Loucy (cell line): ENCODE results near the gene TBX1.

ENCODE experiments used
- H2AFZ ChIP-seq: fragments of 200-600 bp; sonication (generic); 2 replicates; pipeline ENCODE4 v1.6.0; 2016; ENCODE audit warnings: antibody characterized with exemption, mild to moderate bottlenecking, low read length, moderate library complexity
- H3F3A ChIP-seq: fragments of 200-600 bp; 2 replicates; pipeline ENCODE4 v1.6.0; 2016; ENCODE audit warnings: antibody characterized with exemption, low read depth, mild to moderate bottlenecking
- H3K27me3 ChIP-seq: fragments of 200-600 bp; sonication (generic); 2 replicates; pipeline ENCODE4 v1.6.1; 2014; ENCODE audit warnings: low read length, mild to moderate bottlenecking; ENCODE audit not compliant: insufficient read depth, poor library complexity, severe bottlenecking
- H3K36me3 ChIP-seq: fragments of 200-600 bp; sonication (generic); 2 replicates; pipeline ENCODE4 v1.6.1; 2016; ENCODE audit warnings: low read length; ENCODE audit not compliant: insufficient read depth
- H3K4me1 ChIP-seq: fragments of 200-600 bp; sonication (generic); 2 replicates; pipeline ENCODE4 v1.5.1; 2014; ENCODE audit warnings: low read length, mild to moderate bottlenecking; ENCODE audit not compliant: insufficient read depth, poor library complexity, severe bottlenecking
- H3K4me2 ChIP-seq: fragments of 200-600 bp; sonication (generic); 2 replicates; pipeline ENCODE4 v1.6.0; 2014; ENCODE audit warnings: antibody characterized with exemption, low read length, low read depth, mild to moderate bottlenecking; ENCODE audit not compliant: poor library complexity, severe bottlenecking
- H3K4me3 ChIP-seq: fragments of 200-600 bp; sonication (generic); 2 replicates; pipeline ENCODE4 v1.5.1; 2014; ENCODE audit warnings: low read length, mild to moderate bottlenecking, mixed read lengths; ENCODE audit not compliant: poor library complexity, severe bottlenecking
- H3K79me2 ChIP-seq: fragments of 200-600 bp; sonication (generic); 2 replicates; pipeline ENCODE4 v1.6.1; 2014; ENCODE audit warnings: low read length; ENCODE audit not compliant: insufficient read depth
- H3K9ac ChIP-seq: fragments of 200-600 bp; sonication (generic); 2 replicates; pipeline ENCODE4 v1.6.0; 2014; ENCODE audit warnings: mild to moderate bottlenecking, low read depth, low read length, moderate library complexity; ENCODE audit not compliant: poor library complexity, severe bottlenecking
- H3K9me2 ChIP-seq: fragments of 200-600 bp; sonication (generic); replicated peaks from 2 replicates; pipeline ENCODE4 v1.6.1; 2016; ENCODE audit warnings: low read depth, low read length, mixed read lengths
- H3K9me3 ChIP-seq: fragments of 200-600 bp; sonication (generic); 2 replicates; pipeline ENCODE4 v1.6.1; 2014; ENCODE audit warnings: mild to moderate bottlenecking, antibody characterized with exemption, low read length, low read depth; ENCODE audit not compliant: insufficient read depth
- H4K20me1 ChIP-seq: fragments of 200-600 bp; sonication (generic); 2 replicates; pipeline ENCODE4 v1.6.0; 2014; ENCODE audit warnings: antibody characterized with exemption, low read length, mild to moderate bottlenecking; ENCODE audit not compliant: insufficient read depth, poor library complexity, severe bottlenecking
- CTCF ChIP-seq: fragments of 200-600 bp; sonication (generic); conservative IDR thresholded peaks from 2 replicates; pipeline ENCODE4 v1.5.1; 2014; ENCODE audit warnings: mild to moderate bottlenecking, antibody characterized with exemption, low read length
- EZH2phosphoT487 ChIP-seq: fragments of 200-600 bp; IDR thresholded peaks from 2 replicates; pipeline ENCODE4 v1.6.1; 2018; ENCODE audit warnings: antibody characterized with exemption, mild to moderate bottlenecking, moderate library complexity, borderline replicate concordance

Gene TBX1

GRCh38 chr22:19797086-19798002, 36.8 kb downstream of the TBX1 start:
- Histone ChIP-seq H4K20me1 (no peaks in the 10 kb centered on the region), H3K36me3 (no peaks in the 10 kb centered on the region), H3K4me1 (no peaks in the 10 kb centered on the region), H3F3A (no peaks in the 10 kb centered on the region), H3K4me2 (no peak overlapping the region), H3K9me3 (no peaks in the 10 kb centered on the region), H3K4me3 (no peak overlapping the region), H3K9me2 (no peaks in the 10 kb centered on the region), H3K9ac (no peak overlapping the region), H3K27me3 (no peaks in the 10 kb centered on the region), H3K79me2 (no peaks in the 10 kb centered on the region), H2AFZ (no peak overlapping the region)
- no peak for TF ChIP-seq EZH2phosphoT487
- no peak for TF ChIP-seq CTCF

- no peak overlapping the region for H3K4me2 ChIP-seq
- H2AFZ ChIP-seq: no peak overlapping the region
- TF ChIP-seq CTCF: no peak
- no peak for TF ChIP-seq EZH2phosphoT487
Measured at GRCh38 chr22:19798003-19798665, 37.6 kb downstream of the TBX1 start.

GRCh38 chr22:19798891-19799293, 38.3 kb downstream of the TBX1 start:
- Histone ChIP-seq H3K36me3 (no peaks in the 10 kb centered on the region), H3K4me2 (no peak overlapping the region)

More at GRCh38 chr22:19798003-19798665, 37.6 kb downstream of the TBX1 start:
- Histone ChIP-seq H3K9ac (no peak overlapping the region), H3F3A (no peaks in the 10 kb centered on the region), H3K36me3 (no peaks in the 10 kb centered on the region), H3K9me3 (no peaks in the 10 kb centered on the region), H3K9me2 (no peaks in the 10 kb centered on the region), H3K27me3 (no peaks in the 10 kb centered on the region), H3K79me2 (no peaks in the 10 kb centered on the region), H3K4me1 (no peaks in the 10 kb centered on the region), H4K20me1 (no peaks in the 10 kb centered on the region), H3K4me3 (no peak overlapping the region)

More at GRCh38 chr22:19798891-19799293, 38.3 kb downstream of the TBX1 start:
- Histone ChIP-seq H3K27me3 (no peaks in the 10 kb centered on the region), H3K4me3 (no peak overlapping the region), H3K79me2 (no peaks in the 10 kb centered on the region), H2AFZ (no peak overlapping the region), H3K4me1 (no peaks in the 10 kb centered on the region), H3K9me3 (no peaks in the 10 kb centered on the region), H3K9me2 (no peaks in the 10 kb centered on the region), H3F3A (no peaks in the 10 kb centered on the region), H4K20me1 (no peaks in the 10 kb centered on the region), H3K9ac (no peak overlapping the region)
- TF ChIP-seq CTCF (no peak), EZH2phosphoT487 (no peak)
